HL-60 (cell line): Measurements from ENCODE around the gene CSF2RB.

ENCODE experiments used
- DNase-seq, 2 experiments: peaks; one replicate each; pipeline ENCODE4 v3.0.0-alpha.2; 2010 to 2020; ENCODE audit warnings: low read depth in 1 of 2, low spot score in 1 of 2
- H3K27ac ChIP-seq: fragments of 250-450 bp; sonication (Bioruptor Pico); replicated peaks from 2 replicates; pipeline ENCODE4 v1.5.1; 2020; ENCODE audit warnings: mild to moderate bottlenecking, moderate library complexity
- H3K27me3 ChIP-seq: fragments of 250-450 bp; sonication (Bioruptor Pico); 2 replicates; pipeline ENCODE4 v1.5.1; 2021; ENCODE audit warnings: mild to moderate bottlenecking, moderate library complexity; ENCODE audit not compliant: insufficient read depth, poor library complexity, severe bottlenecking
- H3K4me3 ChIP-seq: replicated peaks from 2 replicates; pipeline ENCODE4 v1.5.1; 2011; ENCODE audit warnings: mild to moderate bottlenecking, control low read depth, low read length; ENCODE audit not compliant: insufficient read depth
- GABPA ChIP-seq: IDR thresholded peaks from 2 replicates; pipeline ENCODE4 v1.6.1; 2012; ENCODE audit warnings: low read depth
- POLR2AphosphoS5 ChIP-seq: IDR thresholded peaks from 2 replicates; pipeline ENCODE4 v1.6.1; 2012; ENCODE audit warnings: low read depth
- SPI1 ChIP-seq: IDR thresholded peaks from 2 replicates; pipeline ENCODE4 v1.6.1; 2012; ENCODE audit warnings: low read depth, mild to moderate bottlenecking, borderline replicate concordance
- TF ChIP-seq, protein P1 (sequence below): IDR thresholded peaks from one replicate; pipeline ENCODE4 v1.5.1; 2011; ENCODE audit warnings: low read length, control low read depth, inconsistent platforms; ENCODE audit not compliant: insufficient read depth
- TF ChIP-seq, protein P2 (sequence below): IDR thresholded peaks from 2 replicates; pipeline ENCODE4 v1.6.1; 2012; ENCODE audit warnings: low read depth; ENCODE audit not compliant: insufficient replicate concordance

The CSF2RB gene

GRCh38 chr22:36926309-36926708, 12.9 kb downstream of the CSF2RB start:
- TF ChIP-seq, protein P1, sequence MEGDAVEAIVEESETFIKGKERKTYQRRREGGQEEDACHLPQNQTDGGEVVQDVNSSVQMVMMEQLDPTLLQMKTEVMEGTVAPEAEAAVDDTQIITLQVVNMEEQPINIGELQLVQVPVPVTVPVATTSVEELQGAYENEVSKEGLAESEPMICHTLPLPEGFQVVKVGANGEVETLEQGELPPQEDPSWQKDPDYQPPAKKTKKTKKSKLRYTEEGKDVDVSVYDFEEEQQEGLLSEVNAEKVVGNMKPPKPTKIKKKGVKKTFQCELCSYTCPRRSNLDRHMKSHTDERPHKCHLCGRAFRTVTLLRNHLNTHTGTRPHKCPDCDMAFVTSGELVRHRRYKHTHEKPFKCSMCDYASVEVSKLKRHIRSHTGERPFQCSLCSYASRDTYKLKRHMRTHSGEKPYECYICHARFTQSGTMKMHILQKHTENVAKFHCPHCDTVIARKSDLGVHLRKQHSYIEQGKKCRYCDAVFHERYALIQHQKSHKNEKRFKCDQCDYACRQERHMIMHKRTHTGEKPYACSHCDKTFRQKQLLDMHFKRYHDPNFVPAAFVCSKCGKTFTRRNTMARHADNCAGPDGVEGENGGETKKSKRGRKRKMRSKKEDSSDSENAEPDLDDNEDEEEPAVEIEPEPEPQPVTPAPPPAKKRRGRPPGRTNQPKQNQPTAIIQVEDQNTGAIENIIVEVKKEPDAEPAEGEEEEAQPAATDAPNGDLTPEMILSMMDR = no peak
- TF ChIP-seq, protein P2, sequence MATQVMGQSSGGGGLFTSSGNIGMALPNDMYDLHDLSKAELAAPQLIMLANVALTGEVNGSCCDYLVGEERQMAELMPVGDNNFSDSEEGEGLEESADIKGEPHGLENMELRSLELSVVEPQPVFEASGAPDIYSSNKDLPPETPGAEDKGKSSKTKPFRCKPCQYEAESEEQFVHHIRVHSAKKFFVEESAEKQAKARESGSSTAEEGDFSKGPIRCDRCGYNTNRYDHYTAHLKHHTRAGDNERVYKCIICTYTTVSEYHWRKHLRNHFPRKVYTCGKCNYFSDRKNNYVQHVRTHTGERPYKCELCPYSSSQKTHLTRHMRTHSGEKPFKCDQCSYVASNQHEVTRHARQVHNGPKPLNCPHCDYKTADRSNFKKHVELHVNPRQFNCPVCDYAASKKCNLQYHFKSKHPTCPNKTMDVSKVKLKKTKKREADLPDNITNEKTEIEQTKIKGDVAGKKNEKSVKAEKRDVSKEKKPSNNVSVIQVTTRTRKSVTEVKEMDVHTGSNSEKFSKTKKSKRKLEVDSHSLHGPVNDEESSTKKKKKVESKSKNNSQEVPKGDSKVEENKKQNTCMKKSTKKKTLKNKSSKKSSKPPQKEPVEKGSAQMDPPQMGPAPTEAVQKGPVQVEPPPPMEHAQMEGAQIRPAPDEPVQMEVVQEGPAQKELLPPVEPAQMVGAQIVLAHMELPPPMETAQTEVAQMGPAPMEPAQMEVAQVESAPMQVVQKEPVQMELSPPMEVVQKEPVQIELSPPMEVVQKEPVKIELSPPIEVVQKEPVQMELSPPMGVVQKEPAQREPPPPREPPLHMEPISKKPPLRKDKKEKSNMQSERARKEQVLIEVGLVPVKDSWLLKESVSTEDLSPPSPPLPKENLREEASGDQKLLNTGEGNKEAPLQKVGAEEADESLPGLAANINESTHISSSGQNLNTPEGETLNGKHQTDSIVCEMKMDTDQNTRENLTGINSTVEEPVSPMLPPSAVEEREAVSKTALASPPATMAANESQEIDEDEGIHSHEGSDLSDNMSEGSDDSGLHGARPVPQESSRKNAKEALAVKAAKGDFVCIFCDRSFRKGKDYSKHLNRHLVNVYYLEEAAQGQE = no peak
- TF ChIP-seq SPI1 (no peak), POLR2AphosphoS5 (no peak), GABPA (no peak)
- no peak overlapping the region for H3K27ac ChIP-seq
- no peak overlapping the region for H3K4me3 ChIP-seq
- DNase-seq = no peak
- H3K27me3 ChIP-seq = no peaks in the 10 kb centered on the region

DNA sequence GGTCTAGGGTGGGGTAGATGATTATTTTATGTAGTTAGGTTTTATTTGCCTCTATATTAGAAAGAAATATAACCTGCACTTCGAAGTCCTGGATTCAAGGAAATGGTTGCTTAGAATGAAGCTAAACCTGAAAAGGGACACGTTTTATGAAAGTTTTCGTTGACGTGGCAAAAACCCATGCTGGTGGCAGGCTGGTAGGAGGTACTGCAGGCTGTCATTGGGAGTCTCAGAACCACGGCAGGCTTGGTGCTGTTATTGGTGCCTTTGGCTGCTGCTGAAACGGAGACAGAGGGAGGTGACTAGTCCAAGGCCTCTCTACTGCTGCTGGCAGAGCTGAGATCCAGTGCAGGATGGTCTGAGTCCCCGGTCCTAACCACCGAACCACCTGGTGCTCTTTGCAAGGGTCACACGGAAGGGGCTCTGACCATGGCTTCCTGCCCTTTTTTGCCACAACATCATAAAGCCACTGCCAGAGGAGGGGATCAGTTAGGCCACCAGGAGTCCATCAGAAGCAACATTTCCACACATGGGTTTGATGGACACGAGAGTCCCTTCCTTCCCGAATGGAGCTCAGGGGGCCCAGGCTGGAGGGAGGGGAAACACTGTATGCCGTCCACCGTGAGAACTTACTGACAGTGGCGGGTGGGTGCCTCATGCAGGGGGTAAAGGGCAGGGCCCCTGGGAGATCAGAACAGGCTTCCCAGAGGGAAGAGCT, 13.4 kb downstream of the CSF2RB start:
- H3K4me3 ChIP-seq = no peak overlapping the region
- DNase-seq = no peak
- no peak overlapping the region for H3K27ac ChIP-seq
- H3K27me3 ChIP-seq = no peaks in the 10 kb centered on the region
- TF ChIP-seq SPI1 = no peak
- no peak for TF ChIP-seq POLR2AphosphoS5
- TF ChIP-seq, protein P1 = no peak
- no peak for TF ChIP-seq GABPA
- TF ChIP-seq, protein P2 = no peak

GRCh38 chr22:36927671-36928070, 14.2 kb downstream of the CSF2RB start:
- no peak for DNase-seq
- Histone ChIP-seq H3K4me3 (no peak overlapping the region), H3K27me3 (no peaks in the 10 kb centered on the region), H3K27ac (no peak overlapping the region)
- no peak for TF ChIP-seq SPI1
- TF ChIP-seq, protein P1 = no peak
- TF ChIP-seq POLR2AphosphoS5 = no peak
- TF ChIP-seq, protein P2 = no peak
- no peak for TF ChIP-seq GABPA
